Measurements from ENCODE around the gene MTR.
"Not testable (repeated sequence)": the region's sequence is repeated elsewhere in the genome, so short reads cannot be mapped to it uniquely, and the experiment has no call there.

- TF ChIP-seq EZH2 (IDR thresholded peaks at IDR 0.05; ENCODE audit: borderline replicate concordance, low read length); CTCF (IDR thresholded peaks at IDR 0.05; ENCODE audit: low read length): not testable (repeated sequence)
Observed at GRCh38 chr1:236911047-236911446, 116.0 kb downstream of the MTR start.
